ENCODE measurements around the gene POLR2F. TPM values are rescaled to one million over a fixed set of nuclear protein-coding genes. Genes with fewer than 3 reads are reported as not detected.
A peak's percentile ranks its signal among the peaks of the same experiment; 100 is the strongest.

Gene POLR2F
- total RNA-seq, 1 donor from 2014 or later: 80.7 TPM

- DNase-seq (ENCODE audit: low spot score): no peak
Measured at GRCh38 chr22:38005943-38006342, 52.4 kb downstream of the POLR2F start.

GRCh38 chr22:38006906-38007305 lies 53.4 kb downstream of the POLR2F start:
- no peak for DNase-seq (ENCODE audit: low spot score)

- no peak for DNase-seq (ENCODE audit: low spot score)
Measured at GRCh38 chr22:38007330-38007902, 53.9 kb downstream of the POLR2F start.

GRCh38 chr22:38009000-38009806 lies 55.7 kb downstream of the POLR2F start:
- DNase-seq (ENCODE audit: low spot score): no peak

GRCh38 chr22:38012604-38013072 lies 59.1 kb downstream of the POLR2F start:
- DNase-seq (ENCODE audit: low spot score): no peak

GRCh38 chr22:38014083-38014482 lies 60.6 kb downstream of the POLR2F start:
- DNase-seq (ENCODE audit: low spot score): no peak

- peak; percentile 62 for DNase-seq (ENCODE audit: low spot score)
Measured at GRCh38 chr22:38016182-38017151, 63.0 kb downstream of the POLR2F start.

- peak; percentile 87 for DNase-seq (ENCODE audit: low spot score)
Measured at GRCh38 chr22:38017272-38017920, 63.9 kb downstream of the POLR2F start.

GRCh38 chr22:38017939-38018885 lies 64.7 kb downstream of the POLR2F start:
- no peak for DNase-seq (ENCODE audit: low spot score)

Other genes starting within 250 kb of the POLR2F start
- gene GCAT, start 145.8 kb upstream of the POLR2F start, total RNA-seq: 22.3 TPM
- 0.29 TPM for gene GALR3, start 130.3 kb upstream of the POLR2F start, total RNA-seq
- gene ANKRD54, start 109.4 kb upstream of the POLR2F start, total RNA-seq: 34.2 TPM
- 383 TPM for gene EIF3L, start 104.3 kb upstream of the POLR2F start, total RNA-seq
- 55.1 TPM for gene MICALL1, start 47.4 kb upstream of the POLR2F start, total RNA-seq
- not detected for gene C22orf23, start 98 bp upstream of the POLR2F start, total RNA-seq
- 5.1 TPM for gene SOX10, start 30.9 kb downstream of the POLR2F start, total RNA-seq
- 49.0 TPM for gene PICK1, start 103.7 kb downstream of the POLR2F start, total RNA-seq
- 0.35 TPM for gene SLC16A8, start 130.5 kb downstream of the POLR2F start, total RNA-seq
- gene BAIAP2L2, start 157.0 kb downstream of the POLR2F start, total RNA-seq: 216 TPM
- gene PLA2G6, start 228.1 kb downstream of the POLR2F start, total RNA-seq: 260 TPM
- 34.4 TPM for gene MAFF, start 248.3 kb downstream of the POLR2F start, total RNA-seq

Data from mucosa of gallbladder (tissue), 1 donor.